Endothelial cell of umbilical vein (primary cell): ENCODE measurements around the gene ANKMY1. TPM values are rescaled to one million over a fixed set of nuclear protein-coding genes. Genes with fewer than 3 reads are reported as not detected.

ENCODE experiments used
- BruUV-seq: library from RNA; stranded (reverse); fragments of 400-500 nt; replicated peaks from 2 replicates; lab custom pipeline; 2021; lab: Mats Ljungman, UMichigan
- CTCF ChIA-PET: fragments of 300-600, 350-600 bp; sonication (Branson Sonifier 250); formaldehyde crosslinking; loops from one replicate; lab custom pipeline; 2021; ENCODE audit warnings: antibody characterized with exemption, inconsistent platforms; lab: Charles Lee
- POLR2A ChIA-PET: fragments of 300-600, 350-600 bp; sonication (Branson Sonifier 250); formaldehyde crosslinking; loops from one replicate; lab custom pipeline; 2021; ENCODE audit warnings: antibody characterized with exemption, inconsistent platforms; lab: Charles Lee
- DNase-seq: peaks from one replicate; pipeline ENCODE4 v3.0.0-alpha.2; 2011; ENCODE audit warnings: low read depth, low spot score
- FAIRE-seq: peaks from 2 replicates; lab custom pipeline; 2011; peaks lifted over from hg19 to GRCh38; lab: Jason Lieb, UNC
- H2AFZ ChIP-seq: 2 replicates; pipeline ENCODE4 v1.6.0; 2012; ENCODE audit warnings: low read depth, low read length, control low read depth, inconsistent platforms
- H3K27ac ChIP-seq: 2 replicates; pipeline ENCODE4 v1.5.1; 2011; ENCODE audit warnings: low read depth, mild to moderate bottlenecking, control low read depth, low read length, moderate library complexity; ENCODE audit not compliant: insufficient read depth
- H3K27me3 ChIP-seq, 2 experiments: 2 replicates each; pipeline versions ENCODE4 v1.6.0 to v1.6.1; 2011; ENCODE audit warnings: low read length in 2 of 2, mixed read lengths in 1 of 2; ENCODE audit not compliant: control insufficient read depth in 2 of 2, insufficient read depth in 2 of 2
- H3K36me3 ChIP-seq, 2 experiments: 2 replicates in 1 of 2; 3 replicates in 1 of 2; pipeline ENCODE4 v1.5.1; 2011; ENCODE audit warnings: low read length in 2 of 2, mild to moderate bottlenecking in 1 of 2, moderate library complexity in 1 of 2; ENCODE audit not compliant: control insufficient read depth in 2 of 2, insufficient read depth in 2 of 2; ENCODE audit errors: extremely low read depth in 1 of 2
- H3K4me1 ChIP-seq: 3 replicates; pipeline ENCODE4 v1.5.1; 2011; ENCODE audit warnings: mild to moderate bottlenecking, low read length; ENCODE audit not compliant: control insufficient read depth, insufficient read depth; ENCODE audit errors: extremely low read depth
- H3K4me2 ChIP-seq: 2 replicates; pipeline ENCODE4 v1.6.1; 2011; ENCODE audit warnings: low read length, control low read depth, mixed read lengths; ENCODE audit not compliant: insufficient read depth
- H3K4me3 ChIP-seq, 3 experiments: fragments of 200-600 bp in 1 of 3; sonication (generic), shearing (Covaris generic) in 1 of 3; replicated peaks in 1 of 3; 2 replicates each; pipeline ENCODE4 v1.5.1; 2011 to 2016; ENCODE audit warnings: control low read depth in 3 of 3, low read length in 3 of 3, mild to moderate bottlenecking in 2 of 3, inconsistent platforms in 1 of 3, low read depth in 1 of 3, moderate library complexity in 1 of 3; ENCODE audit not compliant: insufficient read depth in 1 of 3
- H3K79me2 ChIP-seq: 2 replicates; pipeline ENCODE4 v1.6.0; 2012; ENCODE audit warnings: low read length, inconsistent platforms; ENCODE audit not compliant: control insufficient read depth, insufficient read depth
- H3K9ac ChIP-seq: replicated peaks from 2 replicates; pipeline ENCODE3; 2011; ENCODE audit warnings: low read length, control low read depth; ENCODE audit not compliant: insufficient read depth; ENCODE audit errors: extremely low read depth
- H3K9me1 ChIP-seq: replicated peaks from 3 replicates; pipeline ENCODE4 v1.6.0; 2011; ENCODE audit warnings: mild to moderate bottlenecking, low read length; ENCODE audit not compliant: control insufficient read depth, insufficient read depth; ENCODE audit errors: extremely low read depth
- H3K9me3 ChIP-seq: replicated peaks from 2 replicates; pipeline ENCODE4 v1.5.1; 2012; ENCODE audit warnings: low read length, inconsistent platforms; ENCODE audit not compliant: control insufficient read depth, insufficient read depth
- H4K20me1 ChIP-seq: replicated peaks from 2 replicates; pipeline ENCODE3; 2011; ENCODE audit warnings: mild to moderate bottlenecking, low read length; ENCODE audit not compliant: control insufficient read depth, insufficient read depth; ENCODE audit errors: extremely low read depth
- CTCF ChIP-seq, 2 donors: IDR thresholded peaks; 1 replicate in 1 of 2; 2 replicates in 1 of 2; pipeline ENCODE4 v1.5.1; 2011; ENCODE audit warnings: low read length in 2 of 2, mild to moderate bottlenecking in 2 of 2, moderate library complexity in 2 of 2, control low read depth in 1 of 2, inconsistent platforms in 1 of 2, low read depth in 1 of 2; ENCODE audit not compliant: insufficient read depth in 1 of 2; ENCODE audit errors: extremely low read depth in 1 of 2
- EZH2 ChIP-seq: IDR thresholded peaks from 2 replicates; pipeline ENCODE4 v1.6.1; 2012; ENCODE audit warnings: borderline replicate concordance, low read depth, mild to moderate bottlenecking, moderate library complexity, low read length, inconsistent platforms; ENCODE audit not compliant: severe bottlenecking
- FOS ChIP-seq: IDR thresholded peaks from 2 replicates; pipeline ENCODE4 v1.6.1; 2011; ENCODE audit warnings: mild to moderate bottlenecking, low read length, moderate library complexity, borderline replicate concordance; ENCODE audit not compliant: insufficient read depth
- GATA2 ChIP-seq: IDR thresholded peaks from 2 replicates; pipeline ENCODE4 v1.7.0; 2011; ENCODE audit warnings: low read depth, mild to moderate bottlenecking, moderate library complexity, mixed read lengths, low read length; ENCODE audit not compliant: insufficient read length, insufficient read depth
- JUN ChIP-seq: IDR thresholded peaks from 2 replicates; pipeline ENCODE4 v1.6.1; 2011; ENCODE audit warnings: borderline replicate concordance, low read depth; ENCODE audit not compliant: insufficient read length, insufficient read depth
- MAX ChIP-seq: IDR thresholded peaks from 2 replicates; pipeline ENCODE4 v1.6.1; 2011; ENCODE audit not compliant: insufficient read depth, insufficient read length
- MYC ChIP-seq: IDR thresholded peaks from one replicate; pipeline ENCODE4 v1.6.1; 2011; ENCODE audit warnings: mild to moderate bottlenecking, low read depth, low read length
- POLR2A ChIP-seq: IDR thresholded peaks from 2 replicates; pipeline ENCODE4 v1.6.1; 2012; ENCODE audit warnings: low read depth, mild to moderate bottlenecking, control low read depth, low read length
- POLR2AphosphoS5 ChIP-seq: IDR thresholded peaks from 2 replicates; pipeline ENCODE4 v1.6.1; 2012; ENCODE audit warnings: low read depth, mild to moderate bottlenecking, control low read depth, low read length, moderate library complexity; ENCODE audit not compliant: insufficient read depth
- dilution Hi-C: fragments of 300-500 bp; cut with MboI; formaldehyde crosslinking; loops from one replicate; pipeline ENCODE4 v1.15.0; 2019; ENCODE audit warnings: low sequenced_read_pairs; ENCODE audit not compliant: extremely low pct_ligation_motif_present
- intact Hi-C: fragments of 100-400 bp; cut with micrococcal nuclease; formaldehyde crosslinking; loops from one replicate; pipeline ENCODE4 v1.10.0; 2022
- polyA plus RNA-seq, 4 experiments: library from polyadenylated mRNA; depleted of rRNA in 3 of 4; stranded (reverse) in 3 of 4; unstranded in 1 of 4; fragments of >200 nt; gene quantifications; 2 replicates each; pipeline versions ENCODE4 v1.2.1 to v1.2.3, GENCODE V29; 2011 to 2012; ENCODE audit warnings: missing spikeins in 1 of 4
- total RNA-seq: library from RNA; stranded (reverse); gene quantifications from 2 replicates; pipeline ENCODE4 v1.2.3, GENCODE V29; 2021

Gene ANKMY1
- total and polyA plus RNA-seq, 2 donors (not counting 3 experiments of a cell fraction or from before 2014, with no cell fraction given), result 9.0 to 16.0 TPM

GRCh38 chr2:240431271-240431660, 126.5 kb downstream of the ANKMY1 start:
- Histone ChIP-seq H4K20me1 (no peaks in the 10 kb centered on the region), H3K4me1 (no peaks in the 10 kb centered on the region), H3K9me1 (no peaks in the 10 kb centered on the region), H3K36me3 (no peaks in the 10 kb centered on the region), H3K9me3 (no peaks in the 10 kb centered on the region), H3K79me2 (no peaks in the 10 kb centered on the region), H2AFZ (no peak overlapping the region), H3K4me3 (no peak overlapping the region), H3K27ac (no peak overlapping the region), H3K9ac (no peak overlapping the region), H3K27me3 (no peaks in the 10 kb centered on the region), H3K4me2 (no peak overlapping the region)
- ChIA-PET CTCF (interaction anchor here (1.0 to 1.4 kb wide), 2 partner anchors 174 to 198 kb away, joined by 3 read pairs; no protein-coding TSS in a partner anchor), POLR2A (no interaction called here)
- dilution Hi-C loops (no loop called here), intact Hi-C loops (no loop called here)
- no peak for FAIRE-seq
- no peak for TF ChIP-seq FOS
- no peak for TF ChIP-seq POLR2AphosphoS5
- no peak for TF ChIP-seq JUN
- no peak for TF ChIP-seq GATA2
- no peak for TF ChIP-seq MYC
- TF ChIP-seq EZH2, result no peak
- no peak for TF ChIP-seq CTCF (IDR thresholded peaks at IDR 0.05; ENCODE audit: extremely low read depth in 1 of 2, insufficient read depth in 1 of 2, low read depth in 1 of 2, low read length in 2 of 2)
- no peak for TF ChIP-seq MAX
- no peak for TF ChIP-seq POLR2A
- no peak for DNase-seq
- no TSS peak for BruUV-seq
